ENCODE data around the gene UBE2U.
"Not testable (repeated sequence)": the region's sequence is repeated elsewhere in the genome, so short reads cannot be mapped to it uniquely, and the experiment has no call there.

UBE2U gene

GRCh38 chr1:64194168-64195080 lies 9.0 kb upstream of the UBE2U start:
- no peak for DNase-seq

GRCh38 chr1:64195081-64195395 lies 8.4 kb upstream of the UBE2U start:
- no peak for DNase-seq

GRCh38 chr1:64196074-64196870 lies 7.2 kb upstream of the UBE2U start:
- no peak for DNase-seq

GRCh38 chr1:64197076-64197475 lies 6.3 kb upstream of the UBE2U start:
- no peak for DNase-seq

GRCh38 chr1:64199154-64199553 lies 4.3 kb upstream of the UBE2U start:
- no peak for DNase-seq

GRCh38 chr1:64200064-64200463 lies 3.4 kb upstream of the UBE2U start:
- DNase-seq = no peak

- DNase-seq = no peak
These were observed 5.8 kb downstream of the UBE2U start for GRCh38 chr1:64209221-64209620.

- no peak for DNase-seq
These were observed 8.6 kb downstream of the UBE2U start for GRCh38 chr1:64212031-64212430.

GRCh38 chr1:64215576-64215975 lies 12.2 kb downstream of the UBE2U start:
- no peak for DNase-seq

- no peak for DNase-seq
These were observed 16.8 kb downstream of the UBE2U start for GRCh38 chr1:64220241-64220640.

GRCh38 chr1:64223329-64224151 lies 20.1 kb downstream of the UBE2U start:
- peak; percentile 63 for DNase-seq

- not testable (repeated sequence) for DNase-seq
These were observed 20.8 kb downstream of the UBE2U start for GRCh38 chr1:64224236-64224635.

GRCh38 chr1:64228167-64228957 lies 24.9 kb downstream of the UBE2U start:
- DNase-seq = no peak

- no peak for DNase-seq
These were observed 25.9 kb downstream of the UBE2U start for GRCh38 chr1:64229307-64229706.

GRCh38 chr1:64231153-64231552 lies 27.7 kb downstream of the UBE2U start:
- no peak for DNase-seq

- DNase-seq = no peak
These were observed 28.2 kb downstream of the UBE2U start for GRCh38 chr1:64231654-64232053.

- DNase-seq = no peak
These were observed 31.3 kb downstream of the UBE2U start for GRCh38 chr1:64234714-64235113.

GRCh38 chr1:64235181-64235580 lies 31.8 kb downstream of the UBE2U start:
- DNase-seq = no peak

GRCh38 chr1:64235910-64236309 lies 32.5 kb downstream of the UBE2U start:
- no peak for DNase-seq

GRCh38 chr1:64236541-64236954 lies 33.1 kb downstream of the UBE2U start:
- DNase-seq = no peak

- not testable (repeated sequence) for DNase-seq
These were observed 36.1 kb downstream of the UBE2U start for GRCh38 chr1:64239519-64239918.

GRCh38 chr1:64240206-64240605 lies 36.8 kb downstream of the UBE2U start:
- no peak for DNase-seq
